RWPE1 (cell line): ENCODE results near the gene TRPC6.

Experiments used
- CTCF ChIA-PET: fragments of 350-600 bp; sonication (Branson Sonifier 250); formaldehyde crosslinking; extraction: SDS; loops from one replicate; lab custom pipeline; 2021; lab: Yijun Ruan, JAX
- POLR2A ChIA-PET: fragments of 400-600 bp; formaldehyde crosslinking; extraction: SDS; loops from one replicate; lab custom pipeline; 2020; ENCODE audit warnings: antibody characterized with exemption; ENCODE audit not compliant: low non-redundant PET; lab: Yijun Ruan, JAX
- DNase-seq: peaks from one replicate; pipeline ENCODE4 v3.0.0; 2012; ENCODE audit warnings: low spot score
- H3K27ac ChIP-seq: fragments of 450-650 bp; 2 replicates; pipeline ENCODE4 v1.5.1; 2017
- TF ChIP-seq, protein P1 (sequence below): fragments of 450-650 bp; conservative IDR thresholded peaks from 2 replicates; pipeline ENCODE4 v1.5.1; 2017; ENCODE audit warnings: low read depth, mild to moderate bottlenecking

Gene TRPC6

DNA sequence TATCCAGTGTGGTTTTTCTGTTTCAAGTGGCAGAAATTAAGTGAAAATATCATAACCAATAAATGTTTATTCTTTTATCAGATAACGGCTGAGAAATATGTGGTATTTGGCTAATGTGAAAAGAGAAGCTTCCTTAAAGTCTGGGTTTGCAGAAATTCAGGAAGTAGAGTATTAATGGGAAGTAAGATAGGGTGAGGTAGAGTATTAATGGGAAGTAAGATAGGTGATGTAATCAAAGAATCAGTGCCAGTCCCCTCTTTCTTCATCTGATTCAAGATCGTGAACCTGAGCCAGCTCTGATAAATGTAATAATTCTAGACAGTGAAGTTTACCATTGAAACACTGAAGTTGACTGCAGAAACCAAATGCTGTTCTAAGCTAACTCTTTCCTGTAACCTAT is 30.9 kb downstream of the TRPC6 start:
- TF ChIP-seq, protein P1, sequence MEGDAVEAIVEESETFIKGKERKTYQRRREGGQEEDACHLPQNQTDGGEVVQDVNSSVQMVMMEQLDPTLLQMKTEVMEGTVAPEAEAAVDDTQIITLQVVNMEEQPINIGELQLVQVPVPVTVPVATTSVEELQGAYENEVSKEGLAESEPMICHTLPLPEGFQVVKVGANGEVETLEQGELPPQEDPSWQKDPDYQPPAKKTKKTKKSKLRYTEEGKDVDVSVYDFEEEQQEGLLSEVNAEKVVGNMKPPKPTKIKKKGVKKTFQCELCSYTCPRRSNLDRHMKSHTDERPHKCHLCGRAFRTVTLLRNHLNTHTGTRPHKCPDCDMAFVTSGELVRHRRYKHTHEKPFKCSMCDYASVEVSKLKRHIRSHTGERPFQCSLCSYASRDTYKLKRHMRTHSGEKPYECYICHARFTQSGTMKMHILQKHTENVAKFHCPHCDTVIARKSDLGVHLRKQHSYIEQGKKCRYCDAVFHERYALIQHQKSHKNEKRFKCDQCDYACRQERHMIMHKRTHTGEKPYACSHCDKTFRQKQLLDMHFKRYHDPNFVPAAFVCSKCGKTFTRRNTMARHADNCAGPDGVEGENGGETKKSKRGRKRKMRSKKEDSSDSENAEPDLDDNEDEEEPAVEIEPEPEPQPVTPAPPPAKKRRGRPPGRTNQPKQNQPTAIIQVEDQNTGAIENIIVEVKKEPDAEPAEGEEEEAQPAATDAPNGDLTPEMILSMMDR, result no peak
- CTCF ChIA-PET, result no interaction called here
- POLR2A ChIA-PET, result no interaction called here
- H3K27ac ChIP-seq, result no peak overlapping the region
- DNase-seq, result no peak

DNA sequence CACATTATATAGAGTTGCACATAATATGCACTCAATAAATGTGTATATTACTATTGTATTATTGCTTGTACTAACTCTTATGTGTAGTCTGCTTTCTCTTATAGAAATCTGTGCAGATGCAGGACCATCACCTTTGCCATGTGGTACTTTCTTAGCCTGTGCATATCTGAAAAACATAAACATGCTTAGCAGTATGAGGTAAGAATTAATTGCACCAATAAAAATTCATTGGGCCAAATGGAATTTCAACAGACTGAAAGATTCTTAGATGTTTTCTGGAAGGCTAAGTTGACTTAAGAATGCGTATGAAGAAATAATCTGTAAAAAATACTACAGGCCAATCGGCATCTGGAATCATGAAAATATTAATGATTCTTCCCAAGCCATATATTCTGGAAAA is 55.3 kb downstream of the TRPC6 start:
- TF ChIP-seq, protein P1, result no peak
- ChIA-PET CTCF (no interaction called here), POLR2A (no interaction called here)
- H3K27ac ChIP-seq, result no peak overlapping the region
- DNase-seq, result no peak

DNA sequence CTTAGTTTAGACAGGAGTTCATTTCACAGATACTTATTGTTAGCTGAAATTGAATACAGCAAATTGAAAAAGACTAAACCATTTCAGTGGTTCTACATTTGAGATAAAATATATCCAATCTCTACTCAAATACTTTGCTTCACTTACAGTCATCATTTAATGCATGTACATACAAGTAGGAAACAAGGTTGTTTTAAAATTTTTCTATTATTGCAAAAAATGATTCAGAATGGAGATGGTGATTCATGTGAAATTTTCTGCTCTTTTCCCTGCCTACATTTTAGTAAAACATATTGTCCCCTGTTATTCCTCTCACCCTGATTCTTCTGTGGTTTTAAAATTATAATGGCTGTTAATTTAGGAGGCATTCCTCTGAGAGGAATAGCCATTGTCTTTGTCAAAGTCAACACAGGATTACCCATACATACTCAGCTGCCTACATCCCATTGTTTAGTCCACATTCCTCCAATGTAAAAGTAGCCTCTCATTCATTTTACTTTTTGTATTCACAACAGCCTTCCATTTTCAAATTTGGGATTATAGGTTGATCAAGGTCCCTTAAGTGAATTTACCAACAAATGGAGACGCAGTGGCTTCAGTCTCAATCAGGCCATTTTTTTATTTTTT is 60.1 kb downstream of the TRPC6 start:
- DNase-seq, result no peak
- CTCF ChIA-PET, result no interaction called here
- TF ChIP-seq, protein P1, result no peak
- POLR2A ChIA-PET, result no interaction called here
- H3K27ac ChIP-seq, result no peak overlapping the region

DNA sequence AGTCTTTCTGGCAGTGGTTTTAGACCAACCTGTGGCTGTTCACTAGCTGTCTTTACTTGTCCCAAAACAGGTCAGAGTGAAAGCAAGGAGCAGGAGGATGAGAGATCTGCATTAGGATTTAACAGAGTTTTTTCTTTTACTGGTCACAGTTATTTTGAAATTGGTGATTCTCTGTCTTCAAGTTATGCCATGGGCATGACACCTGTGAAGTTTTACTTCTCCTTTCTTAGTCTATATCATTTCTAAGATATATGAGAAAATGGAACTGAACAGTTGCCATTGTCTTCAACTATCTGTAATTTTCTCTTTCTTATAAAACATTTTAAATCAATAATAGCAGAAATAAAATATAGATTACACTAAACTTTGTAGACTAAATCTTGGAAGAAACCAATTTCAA is 60.6 kb downstream of the TRPC6 start:
- H3K27ac ChIP-seq, result no peak overlapping the region
- no peak for DNase-seq
- ChIA-PET POLR2A (no interaction called here), CTCF (no interaction called here)
- TF ChIP-seq, protein P1, result no peak

DNA sequence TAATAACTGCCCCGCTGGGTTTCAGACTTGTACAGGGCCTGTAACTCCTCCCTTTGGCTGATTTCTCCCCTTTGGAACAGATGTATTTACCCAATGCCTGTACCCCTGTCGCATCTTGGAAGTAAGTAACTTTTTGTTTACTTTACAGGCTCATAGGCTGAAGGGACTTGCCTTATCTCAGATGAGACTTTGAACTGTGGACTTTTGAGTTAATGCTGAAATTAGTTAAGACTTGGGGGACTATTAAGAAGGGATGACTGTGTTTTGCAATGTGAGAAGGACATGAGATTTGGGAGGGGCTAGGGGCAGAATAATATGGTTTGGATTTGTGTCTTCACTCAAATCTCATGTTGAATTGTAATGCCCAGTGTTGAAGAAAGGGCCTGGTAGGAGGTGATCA is 62.0 kb downstream of the TRPC6 start:
- CTCF ChIA-PET, result no interaction called here

DNA sequence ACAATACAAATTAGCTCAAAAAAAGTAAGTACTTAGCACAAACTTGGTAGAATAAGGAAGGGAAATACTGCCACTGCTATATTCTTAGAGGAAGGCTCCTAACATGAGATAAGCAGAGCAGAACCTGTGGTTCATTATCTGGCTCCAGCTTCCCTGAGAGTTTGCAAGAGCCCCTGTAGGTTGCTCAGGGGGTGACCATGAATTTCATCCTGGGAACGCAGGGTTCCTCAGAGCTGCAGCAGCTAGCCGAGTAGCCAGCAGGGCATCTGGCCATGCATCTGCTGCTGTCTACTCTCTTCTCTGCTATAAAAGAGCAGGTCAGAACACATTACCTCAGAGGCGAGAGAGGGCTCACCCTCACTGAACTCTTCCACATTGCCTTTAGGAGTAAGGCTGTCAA is 67.3 kb downstream of the TRPC6 start:
- CTCF ChIA-PET, result interaction anchor here (0.6 kb wide), 1 partner anchor 38 kb away, joined by 4 read pairs; no protein-coding TSS in a partner anchor
- no peak overlapping the region for H3K27ac ChIP-seq
- no peak for DNase-seq
- POLR2A ChIA-PET, result no interaction called here
- TF ChIP-seq, protein P1, result no peak

More for the DNA sequence above, 62.0 kb downstream of the TRPC6 start:
- TF ChIP-seq, protein P1, result no peak
- POLR2A ChIA-PET, result no interaction called here
- DNase-seq, result no peak
- H3K27ac ChIP-seq, result no peak overlapping the region
